GM12878 (cell line): ENCODE results near the gene FARS2. TPM values are rescaled to one million over a fixed set of nuclear protein-coding genes. Genes with fewer than 3 reads are reported as not detected.
A peak's percentile ranks its signal among the peaks of the same experiment; 100 is the strongest.

Source experiments
- ATF7 ChIP-seq: fragments of 450-650 bp; IDR thresholded peaks from 2 replicates; pipeline ENCODE4 v1.6.1; 2016; ENCODE audit warnings: low read depth, mild to moderate bottlenecking
- BRCA1 ChIP-seq: IDR thresholded peaks from 2 replicates; pipeline ENCODE4 v1.6.1; 2011; ENCODE audit warnings: low read depth, low read length, improper control_type of control experiment
- CBX3 ChIP-seq: fragments of 200-600 bp; sonication (generic); IDR thresholded peaks from 2 replicates; pipeline ENCODE4 v1.6.1; 2016; ENCODE audit warnings: low read depth, borderline replicate concordance
- CEBPB ChIP-seq, 2 experiments: fragments of 150-350 bp in 1 of 2; IDR thresholded peaks; 2 replicates each; pipeline ENCODE4 v1.6.1; 2012 to 2014; ENCODE audit warnings: low read depth in 2 of 2, low read length in 2 of 2, borderline replicate concordance in 1 of 2, inconsistent platforms in 1 of 2
- CEBPZ ChIP-seq: fragments of 150-350 bp; IDR thresholded peaks from 2 replicates; pipeline ENCODE4 v1.6.1; 2016; ENCODE audit warnings: low read depth, low read length
- CREB1 ChIP-seq: IDR thresholded peaks from 2 replicates; pipeline ENCODE4 v1.6.1; 2012; ENCODE audit warnings: low read depth, mild to moderate bottlenecking, inconsistent platforms
- CTCF ChIP-seq, 3 experiments: IDR thresholded peaks in 2 of 3; conservative IDR thresholded peaks in 1 of 3; 2 replicates each; pipeline ENCODE4 v1.5.1; 2011; ENCODE audit warnings: low read depth in 3 of 3, low read length in 3 of 3, mild to moderate bottlenecking in 3 of 3, control low read depth in 2 of 3, moderate library complexity in 2 of 3, inconsistent platforms in 1 of 3, mixed read lengths in 1 of 3; ENCODE audit not compliant: control insufficient read depth in 2 of 3, insufficient read depth in 1 of 3; ENCODE audit errors: extremely low read depth in 1 of 3
- IKZF1 ChIP-seq: fragments of 450-650 bp; conservative IDR thresholded peaks from 2 replicates; pipeline ENCODE4 v1.6.1; 2017; ENCODE audit warnings: antibody characterized with exemption, mild to moderate bottlenecking
- IKZF2 ChIP-seq, 2 experiments: fragments of 450-650 bp; IDR thresholded peaks; 2 replicates each; pipeline ENCODE4 v1.6.1; 2017; ENCODE audit warnings: mild to moderate bottlenecking in 2 of 2, moderate library complexity in 2 of 2
- KLF5 ChIP-seq: fragments of 450-650 bp; IDR thresholded peaks from 2 replicates; pipeline ENCODE4 v1.6.1; 2014; ENCODE audit warnings: mild to moderate bottlenecking; ENCODE audit not compliant: partially characterized antibody
- MTA3 ChIP-seq: IDR thresholded peaks from 2 replicates; pipeline ENCODE4 v1.6.1; 2012; ENCODE audit warnings: low read length, inconsistent platforms, borderline replicate concordance
- MYC ChIP-seq: IDR thresholded peaks from 2 replicates; pipeline ENCODE4 v1.6.1; 2011; ENCODE audit warnings: mild to moderate bottlenecking, low read length, moderate library complexity, inconsistent platforms; ENCODE audit not compliant: insufficient read depth, insufficient replicate concordance, insufficient read length, severe bottlenecking
- NBN ChIP-seq: fragments of 450-650 bp; IDR thresholded peaks from 2 replicates; pipeline ENCODE4 v1.6.1; 2016
- NFYB ChIP-seq: IDR thresholded peaks from 2 replicates; pipeline ENCODE4 v1.6.1; 2011; ENCODE audit warnings: low read depth, mild to moderate bottlenecking, low read length, improper control_type of control experiment, moderate library complexity; ENCODE audit not compliant: insufficient read depth
- NR2F1 ChIP-seq: fragments of 450-650 bp; conservative IDR thresholded peaks from 2 replicates; pipeline ENCODE4 v1.6.1; 2017; ENCODE audit warnings: mild to moderate bottlenecking
- PAX8 ChIP-seq: fragments of 450-650 bp; IDR thresholded peaks from 2 replicates; pipeline ENCODE4 v1.6.1; 2017; ENCODE audit warnings: mild to moderate bottlenecking, moderate library complexity
- POLR2A ChIP-seq: IDR thresholded peaks from 2 replicates; pipeline ENCODE4 v1.6.1; 2011; ENCODE audit warnings: low read depth, mild to moderate bottlenecking, low read length
- POU2F2 ChIP-seq: IDR thresholded peaks from 3 replicates; pipeline ENCODE4 v1.6.1; 2011; ENCODE audit warnings: low read depth, mild to moderate bottlenecking, low read length, borderline replicate concordance
- RB1 ChIP-seq: fragments of 450-650 bp; formaldehyde crosslinking; IDR thresholded peaks from 2 replicates; pipeline ENCODE4 v1.6.1; 2017; ENCODE audit warnings: mild to moderate bottlenecking, borderline replicate concordance
- RBBP5 ChIP-seq: fragments of 200-600 bp; sonication (generic); conservative IDR thresholded peaks from 2 replicates; pipeline ENCODE4 v1.6.1; 2016
- REST ChIP-seq: IDR thresholded peaks from 2 replicates; pipeline ENCODE4 v1.6.1; 2012; ENCODE audit warnings: mild to moderate bottlenecking, low read depth, low read length
- RUNX3 ChIP-seq: IDR thresholded peaks from 2 replicates; pipeline ENCODE4 v1.6.1; 2012; ENCODE audit warnings: low read length, inconsistent platforms
- SPI1 ChIP-seq: IDR thresholded peaks from 2 replicates; pipeline ENCODE4 v1.6.1; 2011; ENCODE audit warnings: low read depth, mild to moderate bottlenecking, low read length, moderate library complexity, borderline replicate concordance; ENCODE audit not compliant: insufficient read depth
- STAT1 ChIP-seq: fragments of 450-650 bp; conservative IDR thresholded peaks from 2 replicates; pipeline ENCODE4 v1.6.1; 2014; ENCODE audit warnings: antibody characterized with exemption, mild to moderate bottlenecking
- ZNF274 ChIP-seq: IDR thresholded peaks from one replicate; pipeline ENCODE4 v1.8.0; 2011; ENCODE audit not compliant: insufficient read length, insufficient read depth
- polyA plus RNA-seq, 11 experiments: library from polyadenylated mRNA; depleted of rRNA in 4 of 11; unstranded in 6 of 11; stranded (reverse) in 5 of 11; fragments of >200 nt; fragmentation: Nextera tagmentation in 4 of 11; fragmentation: Illumina TruSeq in 1 of 11; extraction: Ambion mirVana in 4 of 11; extraction: Trizol in 1 of 11; gene quantifications; 1 replicate in 1 of 11; 2 replicates in 10 of 11; pipeline versions ENCODE4 v1.2.1 to v1.2.3, GENCODE V29; 2011 to 2016; ENCODE audit warnings: inconsistent platforms in 2 of 11, missing spikeins in 2 of 11, low read depth in 1 of 11
- total RNA-seq, 4 experiments: library from RNA; depleted of rRNA in 3 of 4; stranded (reverse); fragments of >200 nt in 3 of 4; fragmentation: Illumina TruSeq in 1 of 4; extraction: Trizol in 1 of 4; gene quantifications; 2 replicates each; pipeline versions ENCODE4 v1.2.1 to v1.2.3, GENCODE V29; 2013 to 2021

The FARS2 gene
- total and polyA plus RNA-seq, 10 of the 15 experiments (the other 5 are each of a cell fraction or from before 2014, with no cell fraction given): 16.8 to 46.7 (median 25.6) TPM

GRCh38 chr6:5486214-5486613, 224.9 kb downstream of the FARS2 start (continued):
- TF ChIP-seq REST (no peak), ZNF274 (no peak), CREB1 (no peak), POU2F2 (no peak), IKZF2 (IDR thresholded peaks at IDR 0.05) (peak; percentile 78 to 82), RBBP5 (no peak), IKZF1 (peak; percentile 55), RB1 (no peak), KLF5 (no peak), CEBPZ (no peak), NFYB (no peak), MTA3 (peak; percentile 57; the same call in 1 of the 2 replicates), MYC (no peak), STAT1 (no peak), CEBPB (IDR thresholded peaks at IDR 0.05; ENCODE audit: borderline replicate concordance in 1 of 2, low read depth in 2 of 2, low read length in 2 of 2) (no peak), POLR2A (no peak), ATF7 (peak; percentile 50), BRCA1 (no peak), NBN (no peak), RUNX3 (peak; percentile 98), CTCF (IDR thresholded peaks at IDR 0.05 in 2 of 3, conservative IDR thresholded peaks at IDR 0.05 in 1 of 3; ENCODE audit: control insufficient read depth in 2 of 3, extremely low read depth in 1 of 3, insufficient read depth in 1 of 3, low read depth in 3 of 3, low read length in 3 of 3) (no peak), CBX3 (no peak), PAX8 (no peak), NR2F1 (peak; percentile 47; the same call in 1 of the 2 replicates), SPI1 (peak; percentile 61; the same call in 1 of the 2 replicates)
